Stimulated activated CD8-positive, alpha-beta memory T cell treated with anti-CD3 and anti-CD28 coated beads, Interleukin-7, amount 100 ng/mL, for 24 hours (primary cell): ENCODE results near the gene MCF2L.
"Not testable (repeated sequence)": the region's sequence is repeated elsewhere in the genome, so short reads cannot be mapped to it uniquely, and the experiment has no call there.

Experiments
- DNase-seq: peaks from one replicate; pipeline ENCODE4 v3.0.0-alpha.2; 2020; ENCODE audit warnings: low read depth

Gene MCF2L

DNA sequence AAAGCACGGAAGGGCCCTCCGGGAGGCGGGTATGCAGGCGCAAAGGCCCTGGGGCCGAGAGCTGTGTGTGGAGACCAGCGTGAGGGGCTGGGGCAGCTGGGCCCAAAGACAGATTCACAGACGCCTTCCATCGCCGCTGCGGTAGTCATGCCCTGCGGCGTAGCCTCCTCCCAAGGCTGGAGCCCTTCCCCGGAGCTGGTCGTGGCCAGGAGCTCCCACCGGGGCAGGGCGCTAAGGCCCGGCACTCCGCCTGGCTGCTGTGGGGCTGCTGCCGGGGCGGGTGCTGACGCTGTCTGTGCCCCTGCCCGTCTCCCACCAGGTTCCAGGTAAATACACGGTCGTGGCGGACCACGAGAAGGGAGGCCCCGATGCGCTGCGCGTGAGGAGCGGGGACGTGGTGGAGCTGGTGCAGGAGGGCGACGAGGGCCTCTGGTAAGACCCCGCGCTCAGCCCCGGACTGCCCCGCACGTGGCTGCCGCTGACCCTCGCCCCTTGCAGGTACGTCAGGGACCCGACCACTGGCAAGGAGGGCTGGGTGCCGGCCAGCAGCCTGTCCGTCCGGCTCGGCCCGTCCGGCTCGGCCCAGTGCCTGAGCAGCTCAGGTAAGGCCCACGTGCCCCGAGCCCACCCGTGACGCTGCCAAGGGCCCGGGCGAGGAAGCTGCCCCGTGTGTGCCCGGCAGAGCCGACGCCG, 127.2 kb downstream of the MCF2L start:
- no peak for DNase-seq

DNA sequence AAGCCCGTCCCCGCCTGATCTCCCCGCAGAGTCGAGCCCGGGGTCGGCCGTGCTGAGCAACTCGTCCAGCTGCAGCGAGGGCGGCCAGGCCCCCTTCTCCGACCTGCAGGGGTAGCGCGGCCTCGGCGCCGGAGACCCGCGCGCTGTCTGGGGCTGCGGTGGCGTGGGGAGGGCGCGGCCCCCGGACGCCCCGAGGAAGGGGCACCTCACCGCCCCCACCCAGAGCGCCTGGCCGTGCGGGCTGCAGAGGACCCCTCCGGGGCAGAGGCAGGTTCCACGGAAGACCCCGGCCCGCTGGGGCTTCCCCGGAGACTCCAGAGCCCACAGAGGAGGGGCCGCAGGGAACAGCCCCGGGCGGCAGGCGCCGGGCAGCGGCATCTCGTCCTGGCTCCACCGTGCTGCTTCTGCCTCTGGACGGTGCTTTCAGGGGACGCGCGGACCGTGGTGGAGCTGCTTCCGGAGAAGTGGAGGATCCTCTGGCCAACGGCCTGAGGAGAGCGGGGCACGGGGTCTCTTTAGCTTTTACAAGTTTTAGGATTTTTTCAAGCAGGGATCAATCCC, 127.8 kb downstream of the MCF2L start:
- DNase-seq: no peak

DNA sequence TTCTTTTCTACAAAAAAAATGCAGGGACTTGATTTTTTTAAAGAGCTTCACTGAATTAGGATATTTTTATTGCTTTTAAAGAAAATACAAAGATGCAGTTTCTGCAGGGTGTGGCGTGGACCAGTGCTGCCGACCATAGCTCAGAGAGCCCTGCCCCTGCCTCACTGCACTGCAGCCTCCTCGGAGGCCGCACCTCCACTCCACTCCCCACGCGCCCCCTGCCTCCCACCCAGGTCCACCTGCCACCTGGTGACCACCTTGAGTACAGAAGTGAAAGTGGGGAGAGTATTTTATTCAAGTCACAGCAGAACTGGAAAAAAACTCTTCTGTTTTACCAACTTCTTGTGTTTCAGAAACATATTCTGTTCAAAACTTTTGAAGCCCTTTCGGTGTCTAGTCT, 128.6 kb downstream of the MCF2L start:
- DNase-seq: no peak

DNA sequence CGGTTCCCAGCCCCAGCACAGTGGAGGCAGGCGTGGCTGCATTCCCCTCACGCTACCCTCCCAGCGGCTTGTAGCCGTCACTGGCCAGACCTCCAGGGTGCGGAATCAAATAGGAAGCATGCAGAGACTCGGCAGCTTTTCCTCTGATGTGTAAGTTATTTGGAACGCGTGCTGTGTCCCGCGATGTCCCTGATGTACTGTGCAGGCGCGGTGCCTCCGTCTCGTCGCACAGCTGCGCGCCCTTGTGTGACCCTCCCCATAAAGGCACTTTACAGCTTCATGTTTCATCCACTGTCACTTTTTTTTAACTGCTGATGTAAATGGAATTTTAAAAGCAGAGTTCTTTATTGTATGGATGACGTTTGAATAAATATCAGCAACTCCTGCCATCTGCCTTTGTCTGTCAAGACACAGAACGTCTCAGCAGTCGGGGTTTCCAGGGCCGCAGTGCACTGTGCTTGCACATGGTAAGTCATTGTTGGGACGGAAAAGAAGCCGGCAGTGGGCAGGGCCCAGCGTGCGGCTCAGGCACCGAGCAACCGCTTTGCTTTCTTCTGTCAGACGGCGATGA, 129.2 kb downstream of the MCF2L start:
- no peak for DNase-seq

DNA sequence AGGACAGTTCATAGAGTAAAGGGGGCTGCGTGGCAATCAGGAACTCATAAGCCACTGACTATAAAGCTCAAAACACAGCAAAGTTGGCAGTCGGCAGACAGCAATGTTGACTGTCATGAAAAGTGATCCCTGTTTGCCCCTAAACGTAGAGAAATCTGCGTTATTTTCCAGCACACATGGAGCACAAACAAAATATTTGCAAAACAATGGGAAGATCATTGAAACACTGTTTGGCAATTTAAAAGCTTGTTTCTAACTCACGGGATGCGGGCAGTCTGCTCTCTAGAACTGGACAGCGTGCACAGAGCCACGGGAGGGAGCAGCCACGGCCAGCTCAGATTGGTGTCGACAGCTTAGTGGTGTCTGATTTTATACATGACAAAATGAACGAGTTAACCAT, 130.1 kb downstream of the MCF2L start:
- DNase-seq: no peak

DNA sequence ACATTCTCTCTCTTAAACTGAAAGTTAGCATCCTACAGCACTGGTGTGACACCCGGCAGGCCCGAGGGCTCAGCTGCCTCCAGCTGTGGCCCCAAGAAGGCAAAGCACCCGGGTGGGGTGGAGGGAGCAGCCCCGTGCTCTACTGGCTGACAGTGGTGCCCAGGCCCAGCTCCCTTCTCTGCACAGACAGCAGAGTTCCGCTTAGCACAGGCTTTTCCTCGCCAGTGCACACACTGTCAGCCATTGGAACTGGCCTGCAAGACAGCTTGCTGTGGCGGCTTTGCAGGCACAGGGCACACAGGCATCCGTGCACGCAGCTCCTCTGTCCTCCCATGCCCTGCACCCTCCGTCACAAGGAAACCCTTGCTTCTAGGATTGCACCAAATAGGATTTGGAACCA, 133.3 kb downstream of the MCF2L start:
- not testable (repeated sequence) for DNase-seq

DNA sequence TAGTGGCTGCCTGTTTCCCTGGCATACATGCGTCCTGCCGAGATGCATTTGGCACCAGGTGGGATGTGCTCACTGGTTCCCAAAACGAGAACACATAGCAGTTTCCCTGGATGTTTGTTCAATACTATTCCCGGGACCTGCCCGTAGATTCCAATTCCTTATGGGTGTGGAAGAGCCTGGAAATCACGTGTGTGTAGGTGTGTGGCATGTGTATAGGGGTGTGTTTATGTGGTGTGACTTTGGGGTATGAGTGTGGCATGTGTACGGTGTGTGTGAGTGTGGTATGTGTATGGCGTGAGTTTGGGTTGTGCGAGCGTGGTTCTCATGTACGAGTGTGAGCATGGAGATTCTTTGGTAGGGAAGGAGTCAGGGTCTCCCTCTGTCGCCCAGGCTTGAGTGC, 133.7 kb downstream of the MCF2L start:
- no peak for DNase-seq

DNA sequence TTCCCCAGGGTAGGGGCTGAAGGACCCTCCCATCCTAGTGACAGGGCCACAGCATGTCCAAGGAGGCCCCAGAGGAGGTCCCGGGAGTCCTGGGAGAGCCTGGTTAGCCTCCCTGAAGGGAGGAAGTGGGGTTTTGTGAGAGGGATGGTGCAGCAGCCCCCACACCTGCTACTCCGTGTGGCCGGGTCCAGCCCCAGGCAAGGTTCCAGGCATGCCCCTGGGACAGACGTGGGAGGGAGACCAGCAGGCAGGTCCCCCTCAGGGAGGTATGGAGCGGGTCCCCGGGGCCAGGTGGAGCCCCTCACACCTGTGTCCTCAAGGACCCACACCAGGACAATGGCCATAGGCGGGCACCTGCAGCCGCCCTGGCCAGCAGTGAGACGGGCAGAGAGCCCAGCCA, 134.6 kb downstream of the MCF2L start:
- no peak for DNase-seq

DNA sequence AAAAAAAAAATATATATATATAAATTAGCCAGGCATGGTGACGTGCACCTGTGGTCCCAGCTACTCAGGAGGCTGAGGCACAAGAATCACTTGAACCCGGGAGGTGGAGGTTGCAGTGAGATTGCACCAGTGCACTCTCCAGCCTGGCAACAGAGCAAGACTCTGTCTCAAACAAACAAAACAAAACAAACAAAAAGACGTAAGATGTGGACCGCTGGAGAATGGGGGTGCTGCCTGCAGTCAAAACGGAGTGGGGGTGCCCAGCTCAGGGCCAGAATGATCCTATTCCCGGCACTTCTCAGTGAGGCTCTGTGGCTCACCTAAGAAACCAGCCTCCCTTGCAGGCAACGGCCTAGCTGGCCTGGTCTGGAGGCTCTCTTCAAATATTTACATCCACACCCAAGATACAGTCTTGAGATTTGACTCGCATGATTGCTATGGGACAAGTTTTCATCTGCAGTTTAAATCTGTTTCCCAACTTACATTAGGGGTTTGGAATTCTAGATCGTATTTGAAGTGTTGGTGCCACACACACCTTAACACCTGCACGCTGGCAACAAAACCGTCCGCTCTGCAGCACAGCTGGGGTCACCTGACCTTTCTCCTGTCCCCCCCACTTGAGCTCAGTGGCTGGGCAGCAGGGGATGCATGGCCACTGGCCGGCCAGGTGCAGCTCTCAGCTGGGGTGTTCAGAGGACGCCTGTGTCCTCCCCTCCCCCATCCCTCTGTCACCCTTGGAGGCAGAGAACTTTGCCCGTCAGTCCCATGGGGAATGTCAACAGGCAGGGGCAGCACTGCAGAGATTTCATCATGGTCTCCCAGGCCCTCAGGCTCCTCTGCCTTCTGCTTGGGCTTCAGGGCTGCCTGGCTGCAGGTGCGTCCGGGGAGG, 136.3 kb downstream of the MCF2L start, which contains the start of gene F7:
F7 (plus strand) TSS at position 760 of the 889 bp plus-strand sequence; CDS start at position 811, 51 bp downstream.
- no peak for DNase-seq

DNA sequence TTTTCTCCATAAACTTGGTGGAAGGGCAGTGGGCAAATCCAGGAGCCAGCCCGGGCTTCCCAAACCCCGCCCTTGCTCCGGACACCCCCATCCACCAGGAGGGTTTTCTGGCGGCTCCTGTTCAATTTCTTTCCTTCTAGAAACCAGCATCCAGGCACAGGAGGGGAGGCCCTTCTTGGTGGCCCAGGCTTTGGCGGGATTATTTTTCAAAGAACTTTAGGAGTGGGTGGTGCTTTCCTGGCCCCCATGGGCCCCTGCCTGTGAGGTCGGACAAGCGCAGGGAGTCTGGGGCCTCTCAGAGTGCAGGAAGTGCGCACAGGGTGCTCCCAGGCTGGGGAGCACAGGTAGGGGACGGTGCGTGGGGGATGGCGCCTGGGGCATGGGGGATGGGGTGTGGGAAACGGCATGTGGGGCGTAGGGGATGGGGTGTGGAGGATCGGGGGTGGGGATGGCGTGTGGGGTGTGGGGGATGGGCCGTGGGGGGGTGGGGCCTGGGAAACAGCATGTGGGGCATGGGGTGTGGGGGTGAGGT, 137.0 kb downstream of the MCF2L start:
- no peak for DNase-seq

DNA sequence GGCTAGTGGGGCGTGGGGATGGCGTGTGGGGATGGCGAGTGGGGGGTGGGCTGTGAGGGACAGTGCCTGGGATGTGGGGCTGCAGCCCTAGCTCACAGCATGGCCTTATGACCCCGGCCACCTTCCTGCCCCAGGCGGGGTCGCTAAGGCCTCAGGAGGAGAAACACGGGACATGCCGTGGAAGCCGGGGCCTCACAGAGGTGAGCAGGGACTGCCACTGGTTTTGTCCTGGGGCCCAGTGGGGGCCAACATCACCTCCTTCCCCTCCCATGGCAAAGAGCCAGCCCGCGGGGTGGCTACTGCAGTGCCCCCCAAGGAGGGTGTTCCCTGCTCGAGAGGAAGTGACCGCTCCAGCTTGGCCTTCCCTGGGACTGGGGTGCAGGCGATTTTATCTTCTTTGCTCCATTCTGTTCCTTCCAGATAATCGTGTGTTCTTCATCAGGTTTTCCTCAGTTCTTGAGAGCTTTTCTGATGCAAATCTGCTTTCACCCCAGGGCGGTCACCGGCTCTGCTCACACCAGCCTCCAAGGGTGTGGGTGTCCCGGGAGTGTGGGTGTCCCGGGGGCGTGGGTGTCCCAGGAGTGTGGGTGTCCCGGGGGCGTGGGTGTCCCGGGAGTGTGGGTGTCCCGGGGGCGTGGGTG, 137.8 kb downstream of the MCF2L start:
- no peak for DNase-seq

DNA sequence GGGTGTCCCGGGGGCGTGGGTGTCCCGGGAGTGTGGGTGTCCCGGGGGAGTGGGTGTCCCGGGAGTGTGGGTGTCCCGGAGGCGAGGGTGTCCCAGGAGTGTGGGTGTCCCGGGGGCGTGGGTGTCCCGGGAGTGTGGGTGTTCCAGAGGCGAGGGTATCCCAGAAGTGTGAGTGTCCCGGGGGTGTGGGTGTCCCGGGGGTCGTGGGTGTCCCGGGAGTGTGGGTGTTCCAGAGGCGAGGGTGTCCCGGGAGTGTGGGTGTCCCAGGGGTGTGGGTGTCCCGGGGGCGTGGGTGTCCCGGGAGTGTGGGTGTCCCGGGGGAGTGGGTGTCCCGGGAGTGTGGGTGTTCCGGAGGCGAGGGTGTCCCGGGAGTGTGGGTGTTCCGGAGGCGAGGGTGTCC, 139.5 kb downstream of the MCF2L start:
- DNase-seq: not testable (repeated sequence)

DNA sequence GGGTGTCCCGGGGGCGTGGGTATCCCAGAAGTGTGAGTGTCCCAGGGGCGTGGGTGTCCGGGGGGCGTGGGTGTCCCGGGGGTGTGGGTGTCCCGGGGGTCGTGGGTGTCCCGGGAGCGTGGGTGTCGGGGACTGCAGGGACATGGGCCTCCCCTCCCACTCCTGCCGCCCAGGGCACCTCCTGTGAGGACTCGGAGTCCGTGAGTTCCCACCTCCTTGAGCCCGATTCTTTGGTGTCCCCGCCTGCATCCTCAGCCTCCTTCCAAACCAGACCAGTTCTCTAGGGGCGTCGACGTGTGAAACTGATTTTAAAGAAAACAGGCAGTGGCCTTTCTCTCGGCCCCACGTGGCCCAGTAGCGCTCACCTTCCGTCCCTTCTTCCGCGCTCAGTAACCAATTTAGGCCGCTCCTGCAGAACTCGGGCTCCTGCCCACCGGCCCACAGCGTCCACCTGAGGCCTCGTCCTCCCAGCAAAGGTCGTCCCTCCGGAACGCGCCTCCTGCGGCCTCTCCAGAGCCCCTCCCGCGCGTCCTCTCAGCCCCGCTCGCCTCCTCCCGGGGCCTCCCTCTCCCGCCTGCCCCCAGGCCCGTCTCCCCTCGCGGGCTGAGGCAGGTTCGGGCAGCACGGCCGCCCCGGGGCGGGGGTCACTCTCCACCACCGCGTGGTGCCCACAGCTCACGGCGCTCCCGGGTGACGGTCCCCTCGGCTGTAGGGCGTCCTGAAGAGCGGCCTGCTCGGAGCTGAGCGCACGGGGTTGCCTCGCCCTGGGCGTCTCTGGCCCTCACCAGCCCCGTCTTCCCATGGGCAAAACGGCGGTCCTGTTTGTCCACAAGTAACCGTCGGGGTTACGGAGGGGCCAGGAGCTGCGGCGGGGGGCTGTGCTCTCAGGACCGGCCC, 140.4 kb downstream of the MCF2L start:
- DNase-seq: no peak

DNA sequence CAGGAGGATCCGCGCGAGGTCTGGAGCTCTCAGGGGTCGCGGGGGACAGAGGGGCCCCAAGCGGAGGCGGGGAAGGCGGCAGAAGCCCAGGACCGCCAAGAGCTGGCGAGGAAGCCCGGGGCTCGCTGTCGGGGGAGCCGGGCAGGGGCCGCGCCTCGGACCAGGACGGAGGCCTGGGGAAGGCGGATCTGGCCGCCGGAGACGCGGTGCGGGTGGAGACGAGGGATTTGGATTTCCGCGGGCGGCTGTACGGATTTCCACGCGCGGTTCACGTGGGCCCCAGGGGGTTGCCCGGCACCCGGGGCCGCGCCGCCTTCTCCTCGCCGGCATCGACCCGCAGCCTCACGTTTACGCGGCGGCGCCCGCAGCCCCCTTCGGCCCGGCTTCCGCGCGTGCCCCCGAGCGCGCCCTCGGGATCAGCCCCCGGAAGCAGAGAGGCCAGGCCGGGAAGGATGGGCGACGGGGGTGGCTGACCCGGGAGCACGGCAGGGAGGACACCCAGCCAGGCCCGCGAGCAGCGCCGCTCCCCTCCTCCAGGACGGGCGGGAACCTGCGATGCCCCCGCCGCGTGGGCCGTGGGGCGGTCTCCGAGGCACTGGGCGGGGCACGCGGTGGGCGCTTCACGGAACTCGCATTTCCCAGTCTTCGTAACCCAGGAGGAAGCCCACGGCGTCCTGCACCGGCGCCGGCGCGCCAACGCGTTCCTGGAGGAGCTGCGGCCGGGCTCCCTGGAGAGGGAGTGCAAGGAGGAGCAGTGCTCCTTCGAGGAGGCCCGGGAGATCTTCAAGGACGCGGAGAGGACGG, 141.2 kb downstream of the MCF2L start:
- no peak for DNase-seq

DNA sequence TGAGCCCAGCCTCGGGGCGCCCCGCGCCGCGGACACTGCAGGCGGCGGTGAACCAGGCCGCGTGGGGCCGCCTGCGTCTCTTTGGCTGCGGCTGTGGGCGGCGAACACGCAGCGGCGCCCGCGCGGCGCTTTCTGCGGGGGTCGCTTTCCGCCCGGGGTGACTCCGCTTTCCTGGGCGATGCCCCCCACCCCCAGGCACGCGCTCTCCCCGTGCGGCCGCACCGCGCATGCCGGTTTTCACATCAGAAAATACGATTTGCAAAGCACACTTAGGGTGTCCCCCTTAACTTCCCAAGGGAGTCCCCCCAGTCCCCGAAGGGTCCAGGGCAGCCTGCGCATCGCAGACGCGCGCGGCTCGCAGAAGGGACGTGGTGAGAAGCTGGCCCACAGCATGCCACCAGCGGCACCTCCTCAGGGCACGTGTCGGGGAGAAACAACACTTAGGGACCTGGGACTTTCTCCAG, 141.9 kb downstream of the MCF2L start:
- no peak for DNase-seq

DNA sequence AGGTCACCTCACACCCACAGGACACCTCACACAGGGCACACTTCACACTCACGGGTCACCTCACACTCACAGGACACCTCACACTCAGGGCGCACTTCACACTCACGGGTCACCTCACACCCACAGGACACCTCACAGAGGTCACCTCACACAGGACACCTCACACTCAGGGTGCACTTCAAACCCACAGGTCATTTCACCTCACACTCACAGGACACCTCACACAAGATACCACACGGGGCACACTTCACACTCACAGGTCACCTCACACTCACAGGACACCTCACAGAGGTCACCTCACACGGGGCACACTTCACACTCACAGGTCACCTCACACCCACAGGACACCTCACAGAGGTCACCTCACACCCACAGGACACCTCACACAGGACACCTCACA, 142.8 kb downstream of the MCF2L start:
- not testable (repeated sequence) for DNase-seq

DNA sequence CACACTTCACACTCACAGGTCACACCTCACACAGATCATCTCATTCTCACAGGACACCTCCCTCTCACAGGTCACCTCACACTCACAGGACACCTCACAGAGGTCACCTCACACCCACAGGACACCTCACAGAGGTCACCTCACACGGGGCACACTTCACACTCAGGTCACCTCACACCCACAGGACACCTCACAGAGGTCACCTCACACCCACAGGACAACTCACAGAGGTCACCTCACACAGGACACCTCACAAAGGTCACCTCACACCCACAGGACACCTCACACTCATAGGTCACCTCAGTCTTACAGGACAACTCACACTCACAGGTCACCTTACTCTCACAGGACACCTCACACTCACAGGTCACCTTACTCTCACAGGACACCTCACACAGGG, 143.5 kb downstream of the MCF2L start:
- not testable (repeated sequence) for DNase-seq

DNA sequence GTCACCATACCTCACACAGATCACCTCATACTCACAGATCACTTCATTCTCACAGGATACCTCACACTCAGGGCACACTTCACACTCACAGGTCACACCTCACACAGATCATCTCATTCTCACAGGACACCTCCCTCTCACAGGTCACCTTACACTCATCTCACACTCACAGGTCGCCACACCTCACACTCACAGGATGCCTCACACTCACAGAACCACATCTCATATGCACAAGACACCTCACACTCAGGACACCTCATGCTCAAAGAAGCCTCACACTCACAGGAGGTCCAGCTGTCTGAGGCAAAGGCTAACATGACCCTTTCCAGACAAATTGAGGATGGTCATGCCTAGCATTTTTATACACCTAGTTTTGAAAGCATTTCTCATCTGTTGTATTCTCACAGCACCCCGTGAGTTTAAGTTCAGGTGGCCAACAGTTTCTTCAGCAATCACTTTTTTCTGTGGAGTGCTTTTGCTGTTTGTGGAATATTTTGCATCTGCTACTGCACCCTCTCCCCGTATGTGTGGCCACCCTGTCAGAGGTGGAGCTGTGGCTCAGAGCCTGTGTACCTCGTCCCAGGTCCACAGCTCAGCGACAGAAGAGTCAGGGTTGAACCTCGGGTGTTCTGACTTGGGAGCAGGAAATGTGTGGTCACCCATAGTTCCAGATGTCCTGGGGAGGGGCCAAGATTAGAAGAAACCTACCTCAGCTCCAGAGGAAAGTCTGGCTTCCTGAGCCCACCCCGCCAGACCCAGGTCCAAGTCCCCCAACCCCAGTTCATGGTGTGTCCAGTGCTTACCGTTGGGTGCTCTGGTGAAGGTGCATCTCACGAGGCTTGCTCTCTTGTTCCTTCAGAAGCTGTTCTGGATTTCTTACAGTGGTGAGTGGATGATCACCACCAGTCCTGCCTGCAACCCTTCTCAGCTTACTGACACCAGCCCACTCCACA, 144.2 kb downstream of the MCF2L start:
- DNase-seq: no peak

DNA sequence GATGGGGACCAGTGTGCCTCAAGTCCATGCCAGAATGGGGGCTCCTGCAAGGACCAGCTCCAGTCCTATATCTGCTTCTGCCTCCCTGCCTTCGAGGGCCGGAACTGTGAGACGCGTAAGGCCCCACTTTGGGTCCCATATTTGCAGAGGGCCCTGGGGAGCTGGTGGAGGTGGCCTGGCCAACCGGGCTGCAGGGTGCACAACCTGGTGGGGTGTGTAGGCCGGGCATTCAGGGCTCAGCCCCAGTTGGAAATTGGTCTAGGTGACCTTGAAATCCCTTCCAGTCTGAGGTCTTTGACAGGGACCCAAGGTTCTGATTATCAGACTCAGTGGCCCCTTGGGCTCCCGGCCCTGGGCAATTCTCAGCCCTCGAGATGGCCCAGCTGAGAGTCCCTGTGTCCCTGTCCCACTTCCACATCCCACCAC, 144.8 kb downstream of the MCF2L start:
- no peak for DNase-seq
